Measurements from ENCODE around the gene ATAD3B. TPM values are rescaled to one million over a fixed set of nuclear protein-coding genes. Genes with fewer than 3 reads are reported as not detected.

ATAD3B gene
- polyA plus RNA-seq, 4 donors, result 17.4 to 34.5 (median 19.4) TPM

- no peak for DNase-seq
- Histone ChIP-seq H3K4me3 (ENCODE audit: low read depth in 1 of 3, low read length in 3 of 3) (no peak overlapping the region), H3K36me3 (ENCODE audit: control insufficient read depth in 3 of 3, insufficient read depth in 2 of 3, low read depth in 1 of 3, low read length in 3 of 3) (peaks cover 4 to 48% (median 7%) of the 10 kb centered on the region in 3 donors), H3K27me3 (ENCODE audit: control insufficient read depth in 3 of 3, insufficient read depth in 3 of 3, low read length in 3 of 3) (peaks cover 0 to 13% (median 0%) of the 10 kb centered on the region in 3 donors), H3K9me3 (ENCODE audit: control insufficient read depth in 2 of 2, insufficient read depth in 1 of 2, low read depth in 1 of 2, low read length in 1 of 2) (no peaks in the 10 kb centered on the region), H3K4me1 (ENCODE audit: control insufficient read depth in 3 of 3, insufficient read depth in 2 of 3, low read depth in 1 of 3, low read length in 2 of 3) (peaks cover 0 to 16% (median 0%) of the 10 kb centered on the region in 3 donors), H3K27ac (ENCODE audit: low read depth in 1 of 3, low read length in 2 of 3) (no peak overlapping the region)
- 87 to 93% (median 92%) methylated on average over 33 to 37 of the region's 37 CpGs for WGBS, 3 donors
- no peak for FAIRE-seq
Measured at GRCh38 chr1:1541956-1542765, 70.6 kb downstream of the ATAD3B start.

- H3K27ac ChIP-seq (ENCODE audit: low read depth in 1 of 3, low read length in 2 of 3), result peak overlapping the region in 2 of 3 donors; percentile 15 to 74
- WGBS, 3 donors, result 60 to 78% (median 69%) methylated on average over 44 to 45 of the region's 45 CpGs
- peak overlapping the region in 2 of 3 donors; percentile 8 to 13 for H3K4me3 ChIP-seq (ENCODE audit: low read depth in 1 of 3, low read length in 3 of 3)
- peaks cover 0 to 13% (median 0%) of the 10 kb centered on the region in 3 donors for H3K27me3 ChIP-seq (ENCODE audit: control insufficient read depth in 3 of 3, insufficient read depth in 3 of 3, low read length in 3 of 3)
- FAIRE-seq (no peak), DNase-seq (peak; percentile 87 to 88)
- peaks cover 4 to 56% (median 7%) of the 10 kb centered on the region in 3 donors for H3K36me3 ChIP-seq (ENCODE audit: control insufficient read depth in 3 of 3, insufficient read depth in 2 of 3, low read depth in 1 of 3, low read length in 3 of 3)
- H3K4me1 ChIP-seq (ENCODE audit: control insufficient read depth in 3 of 3, insufficient read depth in 2 of 3, low read depth in 1 of 3, low read length in 2 of 3), result peaks cover 0 to 16% (median 0%) of the 10 kb centered on the region in 3 donors
- H3K9me3 ChIP-seq (ENCODE audit: control insufficient read depth in 2 of 2, insufficient read depth in 1 of 2, low read depth in 1 of 2, low read length in 1 of 2), result no peaks in the 10 kb centered on the region
Measured at GRCh38 chr1:1542766-1543705, 71.5 kb downstream of the ATAD3B start.

DNA sequence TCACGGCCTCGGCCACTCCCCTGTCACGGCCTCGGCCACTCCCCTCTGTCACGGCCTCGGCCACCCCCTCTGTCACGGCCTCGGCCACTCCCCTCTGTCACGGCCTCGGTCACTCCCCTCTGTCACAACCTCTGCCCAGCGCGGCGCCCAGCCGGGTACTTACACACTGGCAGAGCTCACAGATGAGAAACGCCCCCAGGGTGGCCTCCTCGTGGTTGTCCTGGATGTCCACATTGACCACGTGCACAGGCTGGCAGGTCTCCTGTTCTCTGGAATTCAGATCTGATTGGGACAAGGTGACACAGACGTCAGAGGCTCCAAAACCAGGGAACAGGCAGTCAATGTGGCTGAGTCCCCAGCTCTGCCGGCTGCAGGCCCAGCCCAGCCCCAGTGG is 72.1 kb downstream of the ATAD3B start:
- peaks cover 0 to 16% (median 0%) of the 10 kb centered on the region in 3 donors for H3K4me1 ChIP-seq (ENCODE audit: control insufficient read depth in 3 of 3, insufficient read depth in 2 of 3, low read depth in 1 of 3, low read length in 2 of 3)
- H3K27ac ChIP-seq (ENCODE audit: low read depth in 1 of 3, low read length in 2 of 3), result peak overlapping the region in 2 of 3 donors; percentile 15 to 74
- peak overlapping the region in 2 of 3 donors; percentile 8 to 13 for H3K4me3 ChIP-seq (ENCODE audit: low read depth in 1 of 3, low read length in 3 of 3)
- H3K36me3 ChIP-seq (ENCODE audit: control insufficient read depth in 3 of 3, insufficient read depth in 2 of 3, low read depth in 1 of 3, low read length in 3 of 3), result peaks cover 4 to 58% (median 7%) of the 10 kb centered on the region in 3 donors
- FAIRE-seq (no peak), DNase-seq (peak; percentile 63 to 82)
- 16 to 57% (median 39%) methylated on average over 14 to 19 of the region's 19 CpGs for WGBS, 3 donors
- H3K27me3 ChIP-seq (ENCODE audit: control insufficient read depth in 3 of 3, insufficient read depth in 3 of 3, low read length in 3 of 3), result peaks cover 0 to 10% (median 0%) of the 10 kb centered on the region in 3 donors
- no peaks in the 10 kb centered on the region for H3K9me3 ChIP-seq (ENCODE audit: control insufficient read depth in 2 of 2, insufficient read depth in 1 of 2, low read depth in 1 of 2, low read length in 1 of 2)

DNA sequence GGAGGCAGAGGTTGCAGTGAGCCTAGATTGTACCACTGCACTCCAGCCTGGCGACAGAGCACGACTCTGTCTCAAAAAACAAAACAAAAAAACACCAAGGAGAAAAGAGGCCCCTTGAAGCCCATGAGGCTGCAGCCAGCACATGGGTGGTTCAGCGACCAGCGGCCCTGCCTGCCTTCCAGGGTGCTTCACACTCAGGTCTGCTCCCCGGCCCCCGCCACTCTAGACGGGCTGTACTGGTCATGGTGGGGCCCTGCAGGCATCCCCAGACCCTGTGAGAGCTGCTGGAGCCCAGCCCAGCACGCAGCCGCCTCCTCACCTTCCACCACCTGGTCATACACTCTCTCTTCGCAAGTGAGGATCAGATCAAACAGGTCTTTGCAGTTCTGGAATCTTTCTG is 73.0 kb downstream of the ATAD3B start:
- Histone ChIP-seq H3K9me3 (ENCODE audit: control insufficient read depth in 2 of 2, insufficient read depth in 1 of 2, low read depth in 1 of 2, low read length in 1 of 2) (no peaks in the 10 kb centered on the region), H3K27me3 (ENCODE audit: control insufficient read depth in 3 of 3, insufficient read depth in 3 of 3, low read length in 3 of 3) (peaks cover 0 to 1% (median 0%) of the 10 kb centered on the region in 3 donors), H3K36me3 (ENCODE audit: control insufficient read depth in 3 of 3, insufficient read depth in 2 of 3, low read depth in 1 of 3, low read length in 3 of 3) (peaks cover 4 to 59% (median 7%) of the 10 kb centered on the region in 3 donors), H3K4me1 (ENCODE audit: control insufficient read depth in 3 of 3, insufficient read depth in 2 of 3, low read depth in 1 of 3, low read length in 2 of 3) (peaks cover 0 to 16% (median 0%) of the 10 kb centered on the region in 3 donors), H3K27ac (ENCODE audit: low read depth in 1 of 3, low read length in 2 of 3) (no peak overlapping the region), H3K4me3 (ENCODE audit: low read depth in 1 of 3, low read length in 3 of 3) (no peak overlapping the region)
- WGBS, 3 donors, result 91 to 95% (median 92%) methylated on average over 10 of the region's 10 CpGs
- FAIRE-seq, result no peak
- no peak for DNase-seq

Other genes with a start within 250 kb of the ATAD3B start
- 100 to 1,000 TPM in 3 of 4 donors, 10 to 100 TPM in 1; 91.2 to 190 (median 151) TPM for gene SDF4, start 239.8 kb upstream of the ATAD3B start, polyA plus RNA-seq
- gene B3GALT6, start 239.5 kb upstream of the ATAD3B start, polyA plus RNA-seq, result 10 to 100 TPM in 2 of 4 donors, 1 to 10 TPM in 2; 2.7 to 13.7 (median 6.8) TPM
- 100 to 1,000 TPM in 2 of 4 donors, 10 to 100 TPM in 2; 10.6 to 203 (median 98.5) TPM for gene C1QTNF12, start 225.0 kb upstream of the ATAD3B start, polyA plus RNA-seq
- 10 to 100 TPM; 45.9 to 67.0 (median 60.7) TPM for gene UBE2J2, start 197.9 kb upstream of the ATAD3B start, polyA plus RNA-seq
- gene SCNN1D, start 191.3 kb upstream of the ATAD3B start, polyA plus RNA-seq, result 10 to 100 TPM in 2 of 4 donors, 1 to 10 TPM in 2; 5.2 to 37.1 (median 17.2) TPM
- gene ACAP3, start 163.8 kb upstream of the ATAD3B start, polyA plus RNA-seq, result 10 to 100 TPM; 28.6 to 71.1 (median 50.6) TPM
- gene PUSL1, start 163.2 kb upstream of the ATAD3B start, polyA plus RNA-seq, result 10 to 100 TPM; 15.0 to 22.7 (median 18.4) TPM
- 100 to 1,000 TPM in 3 of 4 donors, 10 to 100 TPM in 1; 94.9 to 331 (median 186) TPM for gene INTS11, start 147.1 kb upstream of the ATAD3B start, polyA plus RNA-seq
- gene CPTP, start 147.0 kb upstream of the ATAD3B start, polyA plus RNA-seq, result 10 to 100 TPM; 18.5 to 71.3 (median 45.1) TPM
- under 1 TPM; 0.33 to 0.99 (median 0.63) TPM for gene TAS1R3, start 140.5 kb upstream of the ATAD3B start, polyA plus RNA-seq
- 10 to 100 TPM; 46.7 to 88.8 (median 61.3) TPM for gene DVL1, start 122.3 kb upstream of the ATAD3B start, polyA plus RNA-seq
- 100 to 1,000 TPM in 1 of 4 donors, 10 to 100 TPM in 1, 1 to 10 TPM in 2; 2.7 to 538 (median 14.7) TPM for gene MXRA8, start 113.2 kb upstream of the ATAD3B start, polyA plus RNA-seq
- 100 to 1,000 TPM in 3 of 4 donors, 10 to 100 TPM in 1; 88.1 to 382 (median 297) TPM for gene AURKAIP1, start 96.6 kb upstream of the ATAD3B start, polyA plus RNA-seq
- 100 to 1,000 TPM in 3 of 4 donors, 10 to 100 TPM in 1; 71.9 to 224 (median 198) TPM for gene CCNL2, start 72.4 kb upstream of the ATAD3B start, polyA plus RNA-seq
- gene MRPL20, start 64.5 kb upstream of the ATAD3B start, polyA plus RNA-seq, result 100 to 1,000 TPM; 135 to 221 (median 167) TPM
- gene ANKRD65, start 50.5 kb upstream of the ATAD3B start, polyA plus RNA-seq, result 1 to 10 TPM; 1.1 to 1.7 (median 1.5) TPM
- gene VWA1, start 36.1 kb upstream of the ATAD3B start, polyA plus RNA-seq, result 100 to 1,000 TPM in 1 of 4 donors, 10 to 100 TPM in 1, 1 to 10 TPM in 1, under 1 TPM in 1; 0.67 to 122 (median 6.9) TPM
- 1 to 10 TPM in 1 of 4 donors, under 1 TPM in 2, not detected in 1; 0.27 to 1.5 (median 0.66) TPM for gene ATAD3C, start 22.1 kb upstream of the ATAD3B start, polyA plus RNA-seq
- 10 to 100 TPM; 16.8 to 42.1 (median 25.0) TPM for gene ATAD3A, start 40.4 kb downstream of the ATAD3B start, polyA plus RNA-seq
- 1 to 10 TPM in 3 of 4 donors, not detected in 1; 1.6 to 3.7 (median 1.6) TPM for gene TMEM240, start 68.9 kb downstream of the ATAD3B start, polyA plus RNA-seq
- 100 to 1,000 TPM in 3 of 4 donors, 10 to 100 TPM in 1; 83.9 to 140 (median 124) TPM for gene SSU72, start 103.1 kb downstream of the ATAD3B start, polyA plus RNA-seq
- gene FNDC10, start 128.4 kb downstream of the ATAD3B start, polyA plus RNA-seq, result 1 to 10 TPM in 2 of 4 donors, under 1 TPM in 2; 0.54 to 2.9 (median 1.5) TPM
- gene MIB2, start 143.7 kb downstream of the ATAD3B start, polyA plus RNA-seq, result 100 to 1,000 TPM in 2 of 4 donors, 10 to 100 TPM in 2; 44.7 to 213 (median 116) TPM
- gene MMP23B, start 160.4 kb downstream of the ATAD3B start, polyA plus RNA-seq, result 10 to 100 TPM in 1 of 4 donors, 1 to 10 TPM in 3; 1.2 to 16.5 (median 3.6) TPM
- 10 to 100 TPM; 24.6 to 61.7 (median 45.1) TPM for gene CDK11B, start 187.2 kb downstream of the ATAD3B start, polyA plus RNA-seq
- 10 to 100 TPM; 21.6 to 43.0 (median 34.0) TPM for gene SLC35E2B, start 221.0 kb downstream of the ATAD3B start, polyA plus RNA-seq